Activated naive CD4-positive, alpha-beta T cell treated with anti-CD3 and anti-CD28 coated beads, Interleukin-2, amount 10 ng/mL, durations not matched to agents 7 days and 5 days (primary cell): ENCODE results near the gene CA10.

ENCODE experiments used
- CTCF ChIA-PET: fragments of 350-600 bp; sonication (Branson Sonifier 250); formaldehyde crosslinking; loops from one replicate; lab custom pipeline; 2021; ENCODE audit warnings: antibody characterized with exemption; lab: Charles Lee
- DNase-seq: peaks from one replicate; pipeline ENCODE4 v3.0.0-alpha.2; 2020
- H3K27ac Mint-ChIP-seq: one replicate; pipeline ENCODE4 v1.8.0; 2021; ENCODE audit warnings: mild to moderate bottlenecking, moderate library complexity, mixed read lengths
- H3K27me3 Mint-ChIP-seq: one replicate; pipeline ENCODE4 v1.8.0; 2021; ENCODE audit warnings: mild to moderate bottlenecking, mixed read lengths
- H3K36me3 Mint-ChIP-seq: one replicate; pipeline ENCODE4 v1.8.0; 2021; ENCODE audit warnings: mixed read lengths
- H3K4me1 Mint-ChIP-seq: one replicate; pipeline ENCODE4 v1.8.0; 2021; ENCODE audit warnings: mixed read lengths
- H3K4me3 Mint-ChIP-seq: one replicate; pipeline ENCODE4 v1.8.0; 2021; ENCODE audit warnings: mild to moderate bottlenecking, moderate library complexity, mixed read lengths
- H3K9me3 Mint-ChIP-seq: one replicate; pipeline ENCODE4 v1.8.0; 2021; ENCODE audit warnings: mixed read lengths

CA10 gene

DNA sequence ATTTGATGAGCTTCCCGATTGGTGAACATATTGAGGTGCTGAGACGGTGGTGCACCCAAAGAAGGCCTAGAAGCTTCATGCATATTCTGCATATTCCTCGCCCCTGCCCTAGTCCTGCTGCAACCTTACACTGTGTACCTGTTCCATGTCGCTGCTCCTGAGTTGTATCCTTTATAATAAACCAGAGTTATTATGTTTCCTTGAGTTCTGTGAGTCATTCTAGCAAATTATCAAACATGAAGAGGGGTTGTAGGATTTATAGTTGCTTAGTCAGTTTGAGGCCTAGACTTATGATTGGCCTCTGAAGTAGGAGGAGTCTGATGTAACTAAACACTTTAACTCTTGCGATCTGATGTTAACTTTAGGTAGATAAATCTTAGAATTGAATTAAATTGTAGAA lies 436.8 kb downstream of the CA10 start:
- Mint-ChIP-seq H3K9me3 (no peaks in the 10 kb centered on the region), H3K27me3 (no peaks in the 10 kb centered on the region), H3K27ac (no peak overlapping the region), H3K36me3 (no peaks in the 10 kb centered on the region), H3K4me1 (no peaks in the 10 kb centered on the region), H3K4me3 (no peak overlapping the region)
- no peak for DNase-seq
- CTCF ChIA-PET = no interaction called here

DNA sequence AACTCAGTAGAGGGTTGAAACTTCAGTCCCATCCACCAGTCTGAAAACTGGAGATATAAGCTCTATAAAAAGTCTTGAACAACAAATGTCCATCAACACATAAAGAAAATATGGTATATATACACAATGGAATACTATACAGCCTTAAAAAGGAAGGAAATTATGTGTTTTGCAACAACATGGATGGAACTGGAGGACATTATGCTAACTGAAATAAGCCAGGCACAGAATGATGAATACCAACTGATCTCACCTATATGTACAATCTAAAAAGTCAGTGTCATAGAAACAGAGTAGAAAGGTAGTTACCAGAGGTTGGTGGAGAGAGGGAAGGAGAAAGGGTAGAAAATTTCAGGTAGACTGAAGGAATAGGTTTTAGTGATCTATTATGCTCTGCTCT lies 438.1 kb downstream of the CA10 start:
- Mint-ChIP-seq H3K4me3 (no peak overlapping the region), H3K4me1 (no peaks in the 10 kb centered on the region), H3K27me3 (no peaks in the 10 kb centered on the region), H3K9me3 (no peaks in the 10 kb centered on the region), H3K27ac (no peak overlapping the region), H3K36me3 (no peaks in the 10 kb centered on the region)
- DNase-seq = no peak
- CTCF ChIA-PET = no interaction called here

DNA sequence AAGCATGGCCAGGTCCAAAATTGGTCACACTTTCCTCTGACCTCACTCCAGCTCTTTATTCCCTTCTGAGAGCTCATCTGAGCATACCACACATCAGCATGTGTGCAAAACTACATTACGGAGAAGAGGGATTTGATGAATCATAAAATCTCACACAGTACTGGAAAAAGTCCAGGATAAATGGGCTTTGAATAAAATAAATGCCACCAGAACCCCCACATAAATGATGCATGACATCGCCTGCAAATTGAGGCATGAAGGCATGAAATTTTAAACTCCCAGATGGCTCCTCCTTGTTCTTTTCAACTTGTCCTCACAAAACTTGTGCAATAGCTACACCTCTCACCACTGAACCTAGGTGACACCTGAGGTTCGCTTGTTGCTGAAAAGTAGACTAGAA lies 439.5 kb downstream of the CA10 start:
- Mint-ChIP-seq H3K36me3 (no peaks in the 10 kb centered on the region), H3K9me3 (no peaks in the 10 kb centered on the region), H3K27ac (no peak overlapping the region), H3K4me3 (no peak overlapping the region), H3K4me1 (no peaks in the 10 kb centered on the region), H3K27me3 (no peaks in the 10 kb centered on the region)
- no peak for DNase-seq
- CTCF ChIA-PET = no interaction called here

GRCh38 chr17:51711581-51711980 lies 446.9 kb downstream of the CA10 start:
- CTCF ChIA-PET = no interaction called here
- Mint-ChIP-seq H3K36me3 (no peaks in the 10 kb centered on the region), H3K4me3 (no peak overlapping the region), H3K27ac (no peak overlapping the region), H3K9me3 (no peaks in the 10 kb centered on the region), H3K27me3 (peaks cover 16% of the 10 kb centered on the region), H3K4me1 (no peaks in the 10 kb centered on the region)
- no peak for DNase-seq

- CTCF ChIA-PET = no interaction called here
- H3K36me3 Mint-ChIP-seq = no peaks in the 10 kb centered on the region
- peaks cover 16% of the 10 kb centered on the region for H3K27me3 Mint-ChIP-seq
- no peaks in the 10 kb centered on the region for H3K9me3 Mint-ChIP-seq
- H3K4me3 Mint-ChIP-seq = no peak overlapping the region
- no peak overlapping the region for H3K27ac Mint-ChIP-seq
- DNase-seq = no peak
- H3K4me1 Mint-ChIP-seq = no peaks in the 10 kb centered on the region
These were observed 447.9 kb downstream of the CA10 start for GRCh38 chr17:51710634-51710979.

GRCh38 chr17:51709694-51710633 lies 448.6 kb downstream of the CA10 start:
- Mint-ChIP-seq H3K36me3 (no peaks in the 10 kb centered on the region), H3K4me1 (no peaks in the 10 kb centered on the region), H3K9me3 (no peaks in the 10 kb centered on the region), H3K4me3 (no peak overlapping the region), H3K27me3 (peaks cover 16% of the 10 kb centered on the region), H3K27ac (no peak overlapping the region)
- CTCF ChIA-PET = no interaction called here
- no peak for DNase-seq

GRCh38 chr17:51707216-51707615 lies 451.3 kb downstream of the CA10 start:
- no peak overlapping the region for H3K4me3 Mint-ChIP-seq
- CTCF ChIA-PET = no interaction called here
- no peaks in the 10 kb centered on the region for H3K36me3 Mint-ChIP-seq

DNA sequence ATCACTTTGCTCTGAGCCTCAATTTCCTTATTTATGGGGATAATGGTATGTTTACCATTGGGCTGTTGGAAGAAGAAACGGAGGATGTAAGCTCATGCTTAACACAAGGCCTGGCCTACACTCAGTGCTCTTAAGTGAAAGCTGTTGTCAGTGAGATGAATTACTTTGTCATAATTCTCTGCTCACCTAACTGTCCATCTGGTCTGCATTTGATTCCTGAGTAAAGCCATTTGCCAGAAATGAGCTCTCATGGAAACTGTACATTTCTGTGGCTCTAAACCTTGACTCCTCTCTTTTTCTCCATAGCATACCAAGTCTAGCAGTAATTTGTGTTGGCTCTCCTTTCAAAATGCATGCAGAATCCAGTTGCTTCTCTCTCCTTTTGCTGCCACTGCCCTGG lies 452.4 kb downstream of the CA10 start:
- Mint-ChIP-seq H3K4me1 (no peaks in the 10 kb centered on the region), H3K27me3 (peaks cover 7% of the 10 kb centered on the region), H3K9me3 (no peaks in the 10 kb centered on the region), H3K36me3 (no peaks in the 10 kb centered on the region), H3K27ac (no peak overlapping the region), H3K4me3 (no peak overlapping the region)
- DNase-seq = no peak
- CTCF ChIA-PET = interaction anchor here (0.7 kb wide), 1 partner anchor 244 kb away, joined by 3 read pairs; no protein-coding TSS in a partner anchor

More at GRCh38 chr17:51707216-51707615, 451.3 kb downstream of the CA10 start:
- no peaks in the 10 kb centered on the region for H3K4me1 Mint-ChIP-seq
- peaks cover 13% of the 10 kb centered on the region for H3K27me3 Mint-ChIP-seq
- H3K27ac Mint-ChIP-seq = no peak overlapping the region
- DNase-seq = no peak
- H3K9me3 Mint-ChIP-seq = no peaks in the 10 kb centered on the region

GRCh38 chr17:51703361-51704341 lies 454.9 kb downstream of the CA10 start:
- Mint-ChIP-seq H3K36me3 (no peaks in the 10 kb centered on the region), H3K4me1 (no peaks in the 10 kb centered on the region), H3K4me3 (no peak overlapping the region), H3K9me3 (no peaks in the 10 kb centered on the region), H3K27ac (no peak overlapping the region), H3K27me3 (peaks cover 3% of the 10 kb centered on the region)
- CTCF ChIA-PET = no interaction called here
- DNase-seq = no peak

GRCh38 chr17:51702963-51703360 lies 455.6 kb downstream of the CA10 start:
- H3K27me3 Mint-ChIP-seq = peaks cover 3% of the 10 kb centered on the region
- no peaks in the 10 kb centered on the region for H3K4me1 Mint-ChIP-seq
- CTCF ChIA-PET = no interaction called here
- H3K27ac Mint-ChIP-seq = no peak overlapping the region
- no peaks in the 10 kb centered on the region for H3K36me3 Mint-ChIP-seq
- no peak overlapping the region for H3K4me3 Mint-ChIP-seq
- H3K9me3 Mint-ChIP-seq = no peaks in the 10 kb centered on the region
- no peak for DNase-seq

- Mint-ChIP-seq H3K4me3 (no peak overlapping the region), H3K27me3 (peaks cover 4% of the 10 kb centered on the region), H3K27ac (no peak overlapping the region), H3K4me1 (no peaks in the 10 kb centered on the region), H3K9me3 (no peaks in the 10 kb centered on the region), H3K36me3 (no peaks in the 10 kb centered on the region)
- CTCF ChIA-PET = no interaction called here
- no peak for DNase-seq
These were observed 457.0 kb downstream of the CA10 start for GRCh38 chr17:51701501-51701900.

GRCh38 chr17:51700011-51700760 lies 458.3 kb downstream of the CA10 start:
- Mint-ChIP-seq H3K9me3 (no peaks in the 10 kb centered on the region), H3K36me3 (no peaks in the 10 kb centered on the region), H3K4me1 (no peaks in the 10 kb centered on the region), H3K27me3 (peaks cover 4% of the 10 kb centered on the region), H3K4me3 (no peak overlapping the region), H3K27ac (no peak overlapping the region)
- CTCF ChIA-PET = no interaction called here
- DNase-seq = no peak

GRCh38 chr17:51699303-51699702 lies 459.2 kb downstream of the CA10 start:
- no peak for DNase-seq
- peaks cover 4% of the 10 kb centered on the region for H3K27me3 Mint-ChIP-seq
- CTCF ChIA-PET = no interaction called here
- H3K27ac Mint-ChIP-seq = no peak overlapping the region
- no peaks in the 10 kb centered on the region for H3K36me3 Mint-ChIP-seq
- no peaks in the 10 kb centered on the region for H3K4me1 Mint-ChIP-seq
- H3K9me3 Mint-ChIP-seq = no peaks in the 10 kb centered on the region
- no peak overlapping the region for H3K4me3 Mint-ChIP-seq

- Mint-ChIP-seq H3K4me3 (no peak overlapping the region), H3K27ac (no peak overlapping the region), H3K27me3 (peaks cover 4% of the 10 kb centered on the region), H3K36me3 (no peaks in the 10 kb centered on the region), H3K4me1 (no peaks in the 10 kb centered on the region), H3K9me3 (no peaks in the 10 kb centered on the region)
- no peak for DNase-seq
- CTCF ChIA-PET = no interaction called here
These were observed 465.6 kb downstream of the CA10 start for GRCh38 chr17:51692917-51693316.
